Muscle of leg (tissue), 11 donors: ENCODE data around the gene PLEKHA7. TPM values are rescaled to one million over a fixed set of nuclear protein-coding genes. Genes with fewer than 3 reads are reported as not detected.

ENCODE experiments used
- DNase-seq: peaks from one replicate; pipeline ENCODE4 v3.0.0; 2013
- H3K27ac ChIP-seq: one replicate; pipeline ENCODE4 v1.5.1; 2013; ENCODE audit warnings: mild to moderate bottlenecking, low read length, control low read depth
- H3K27me3 ChIP-seq: one replicate; pipeline ENCODE4 v1.6.1; 2013; ENCODE audit warnings: low read length; ENCODE audit not compliant: control insufficient read depth, insufficient read depth
- H3K36me3 ChIP-seq: one replicate; pipeline ENCODE4 v1.6.1; 2013; ENCODE audit warnings: low read length; ENCODE audit not compliant: control insufficient read depth, insufficient read depth
- H3K4me1 ChIP-seq: one replicate; pipeline ENCODE4 v1.6.1; 2013; ENCODE audit warnings: low read length; ENCODE audit not compliant: control insufficient read depth, insufficient read depth
- H3K4me3 ChIP-seq: one replicate; pipeline ENCODE4 v1.5.1; 2013; ENCODE audit warnings: low read length, control low read depth
- H3K9me3 ChIP-seq: replicated peaks from 2 replicates; pipeline ENCODE4 v1.6.1; 2013; ENCODE audit warnings: low read depth, low read length; ENCODE audit not compliant: control insufficient read depth
- WGBS: methylation state at CpG from one replicate; pipeline ENCODE4 v1.1.5; 2013; ENCODE audit warnings: missing lambda C conversion rate; ENCODE audit not compliant: insufficient coverage; 5-methylcytosine and 5-hydroxymethylcytosine counted together
- polyA plus RNA-seq, 8 donors: library from polyadenylated mRNA; unstranded; fragments of 120-200 nt; gene quantifications; one replicate each; pipeline versions ENCODE4 v1.2.1 to v1.2.3, GENCODE V29; 2013; ENCODE audit warnings: inconsistent platforms in 1 of 8, low replicate concordance in 1 of 8; ENCODE audit not compliant: insufficient read length in 8 of 8, insufficient read depth in 1 of 8
- total RNA-seq: library from RNA; stranded (reverse); fragments of 120-200 nt; gene quantifications from one replicate; pipeline ENCODE4 v1.2.4, GENCODE V29; 2013

PLEKHA7 gene
- total and polyA plus RNA-seq, 9 donors = 2.6 to 7.8 (median 4.2) TPM

DNA sequence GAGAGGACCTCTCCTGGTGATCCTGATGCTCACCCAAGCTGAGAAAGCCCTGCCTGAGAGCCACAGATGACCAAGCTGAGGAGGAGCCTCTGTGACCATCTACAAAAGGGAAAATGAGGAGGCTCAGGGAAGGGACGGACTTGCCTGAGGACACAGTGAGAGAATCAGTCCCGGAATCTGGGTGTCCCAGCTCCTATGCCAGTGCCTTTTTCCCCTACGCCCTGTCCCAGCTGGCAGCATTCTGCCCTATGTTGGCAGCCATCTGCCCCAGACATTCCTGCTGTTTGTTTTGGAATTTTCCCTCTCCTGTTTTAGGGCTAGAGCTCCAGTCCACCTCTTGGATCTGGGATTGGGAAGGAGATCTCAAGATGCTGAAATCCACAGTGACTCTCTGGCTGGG is 221.2 kb downstream of the PLEKHA7 start:
- Histone ChIP-seq H3K9me3 (no peaks in the 10 kb centered on the region), H3K27me3 (no peaks in the 10 kb centered on the region), H3K4me1 (peaks cover 33% of the 10 kb centered on the region), H3K4me3 (no peak overlapping the region), H3K36me3 (no peaks in the 10 kb centered on the region), H3K27ac (no peak overlapping the region)
- WGBS = 82% methylated on average over 3 of the region's 3 CpGs
- DNase-seq = no peak

DNA sequence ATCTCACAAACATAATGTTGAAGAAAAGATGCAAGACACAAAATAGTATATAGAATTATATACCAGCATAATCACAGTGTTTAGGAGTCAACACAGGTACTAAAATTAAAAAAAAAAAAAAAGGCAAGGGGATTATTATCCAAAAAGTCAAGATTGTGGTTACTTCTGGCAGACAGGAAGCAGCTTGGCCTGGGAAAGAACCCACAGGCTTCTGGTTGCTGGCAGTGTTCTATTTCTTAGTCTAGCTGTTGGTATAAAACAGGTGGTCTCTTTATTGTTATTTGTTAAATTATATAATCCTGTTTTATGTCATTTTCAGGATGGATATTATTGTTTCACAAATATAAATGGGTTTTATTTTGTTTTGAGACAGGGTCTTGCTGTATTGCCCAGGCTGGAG is 221.8 kb downstream of the PLEKHA7 start:
- Histone ChIP-seq H3K27ac (no peak overlapping the region), H3K4me3 (no peak overlapping the region), H3K4me1 (peaks cover 33% of the 10 kb centered on the region), H3K36me3 (no peaks in the 10 kb centered on the region), H3K27me3 (no peaks in the 10 kb centered on the region), H3K9me3 (no peaks in the 10 kb centered on the region)
- DNase-seq = no peak

DNA sequence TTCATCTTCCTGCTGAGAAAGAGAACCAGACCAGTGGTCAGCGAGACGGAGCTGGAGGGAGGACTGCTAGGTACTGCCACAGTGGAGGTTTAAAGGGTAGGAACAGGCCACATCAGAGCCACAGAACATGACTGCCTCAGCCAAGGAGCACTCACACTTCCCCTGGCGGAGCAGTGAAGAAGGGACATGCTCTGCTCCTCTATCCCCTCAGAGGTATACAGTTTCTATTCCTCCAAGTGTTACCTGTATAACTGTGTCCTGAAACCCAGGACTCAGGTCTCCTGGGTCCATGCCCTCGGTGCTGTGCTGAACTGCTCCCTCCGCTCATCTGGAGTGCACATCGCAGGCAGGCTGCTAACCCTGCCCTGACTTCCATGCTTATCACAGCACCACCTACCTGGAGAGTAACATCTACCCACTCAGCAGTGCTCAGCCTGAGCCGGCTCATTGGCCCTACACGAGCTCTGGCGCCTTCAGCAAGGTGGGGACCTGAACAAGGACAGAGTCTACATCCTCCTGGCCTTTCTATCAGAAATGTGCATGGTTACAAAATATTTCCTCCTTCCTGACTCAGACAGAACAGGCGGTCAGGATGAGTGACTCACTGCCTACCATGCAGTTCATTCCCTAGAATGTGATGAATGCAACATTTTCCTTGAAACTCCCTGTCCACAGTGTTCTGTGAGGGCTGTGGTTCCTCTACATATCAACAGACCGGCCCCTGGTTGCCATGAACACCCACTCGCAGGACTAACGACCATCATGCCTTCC is 222.8 kb downstream of the PLEKHA7 start:
- no peak overlapping the region for H3K27ac ChIP-seq
- no peaks in the 10 kb centered on the region for H3K36me3 ChIP-seq
- WGBS = 66% methylated on average over 9 of the region's 13 CpGs
- no peaks in the 10 kb centered on the region for H3K27me3 ChIP-seq
- DNase-seq = peak; percentile 67
- H3K4me3 ChIP-seq = no peak overlapping the region
- H3K4me1 ChIP-seq = peaks cover 33% of the 10 kb centered on the region
- no peaks in the 10 kb centered on the region for H3K9me3 ChIP-seq

GRCh38 chr11:16790486-16791190 is 223.6 kb downstream of the PLEKHA7 start:
- no peak for DNase-seq
- Histone ChIP-seq H3K4me1 (peaks cover 33% of the 10 kb centered on the region), H3K27ac (no peak overlapping the region), H3K36me3 (no peaks in the 10 kb centered on the region), H3K27me3 (no peaks in the 10 kb centered on the region), H3K4me3 (no peak overlapping the region), H3K9me3 (no peaks in the 10 kb centered on the region)
- 70% methylated on average over 16 of the region's 16 CpGs for WGBS

DNA sequence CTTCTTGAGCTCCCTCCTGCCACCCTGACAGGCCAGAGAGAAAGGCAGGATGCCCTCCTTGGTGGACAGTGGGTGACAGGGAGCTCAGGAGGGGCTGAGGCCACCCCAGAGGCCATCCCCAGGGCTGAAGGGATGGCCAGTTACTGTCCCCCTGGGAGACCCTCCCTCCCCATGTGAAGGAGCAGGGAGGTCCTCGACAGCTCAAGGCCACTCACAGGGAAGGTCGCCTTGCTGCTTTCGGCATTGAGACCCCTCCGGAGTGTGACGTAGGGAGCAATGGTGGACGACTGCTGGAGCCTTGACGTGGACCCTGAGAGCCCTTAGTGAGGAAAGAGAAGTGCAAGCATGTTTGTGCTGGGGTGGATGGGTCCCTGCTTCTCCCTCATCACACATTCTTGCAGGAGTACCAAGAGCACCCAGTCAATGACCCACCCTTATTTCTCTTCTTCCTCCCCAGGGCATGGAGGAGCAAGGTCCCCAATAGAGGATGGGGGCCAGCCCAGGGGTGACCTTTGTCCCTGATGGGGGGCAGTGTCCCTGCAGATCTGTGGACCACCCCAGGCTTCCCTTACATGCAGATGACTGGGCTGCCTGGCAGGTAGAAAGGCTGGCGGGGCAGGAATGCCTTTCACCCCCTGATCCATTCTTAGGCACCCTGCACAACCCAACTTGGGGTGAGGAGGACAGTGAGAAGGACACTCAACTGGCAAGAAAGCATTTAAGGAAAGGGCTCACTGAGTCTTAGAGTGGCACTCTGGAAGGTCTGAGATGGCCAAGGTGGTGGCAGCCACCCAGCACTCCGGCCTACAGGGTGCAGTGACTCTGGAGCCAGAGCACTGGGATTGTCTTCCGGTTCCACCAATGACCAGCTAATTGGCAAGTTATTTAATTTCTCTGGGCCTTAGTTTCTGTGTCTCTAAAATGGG is 224.4 kb downstream of the PLEKHA7 start:
- no peak overlapping the region for H3K27ac ChIP-seq
- H3K4me1 ChIP-seq = peaks cover 33% of the 10 kb centered on the region
- H3K36me3 ChIP-seq = no peaks in the 10 kb centered on the region
- 99% methylated on average over 6 of the region's 10 CpGs for WGBS
- no peaks in the 10 kb centered on the region for H3K27me3 ChIP-seq
- H3K9me3 ChIP-seq = no peaks in the 10 kb centered on the region
- no peak for DNase-seq
- H3K4me3 ChIP-seq = no peak overlapping the region

GRCh38 chr11:16789063-16789420 is 225.2 kb downstream of the PLEKHA7 start:
- H3K36me3 ChIP-seq = no peaks in the 10 kb centered on the region
- 84% methylated on average over 9 of the region's 13 CpGs for WGBS
- no peaks in the 10 kb centered on the region for H3K27me3 ChIP-seq
- no peak overlapping the region for H3K27ac ChIP-seq
- no peaks in the 10 kb centered on the region for H3K9me3 ChIP-seq
- DNase-seq = no peak
- H3K4me3 ChIP-seq = no peak overlapping the region
- H3K4me1 ChIP-seq = peaks cover 33% of the 10 kb centered on the region

GRCh38 chr11:16788141-16789062 is 225.8 kb downstream of the PLEKHA7 start:
- no peak overlapping the region for H3K27ac ChIP-seq
- H3K36me3 ChIP-seq = no peaks in the 10 kb centered on the region
- H3K4me1 ChIP-seq = peaks cover 30% of the 10 kb centered on the region
- WGBS = 56% methylated on average over 16 of the region's 17 CpGs
- peak; percentile 57 for DNase-seq
- no peaks in the 10 kb centered on the region for H3K27me3 ChIP-seq
- H3K9me3 ChIP-seq = no peaks in the 10 kb centered on the region
- no peak overlapping the region for H3K4me3 ChIP-seq

DNA sequence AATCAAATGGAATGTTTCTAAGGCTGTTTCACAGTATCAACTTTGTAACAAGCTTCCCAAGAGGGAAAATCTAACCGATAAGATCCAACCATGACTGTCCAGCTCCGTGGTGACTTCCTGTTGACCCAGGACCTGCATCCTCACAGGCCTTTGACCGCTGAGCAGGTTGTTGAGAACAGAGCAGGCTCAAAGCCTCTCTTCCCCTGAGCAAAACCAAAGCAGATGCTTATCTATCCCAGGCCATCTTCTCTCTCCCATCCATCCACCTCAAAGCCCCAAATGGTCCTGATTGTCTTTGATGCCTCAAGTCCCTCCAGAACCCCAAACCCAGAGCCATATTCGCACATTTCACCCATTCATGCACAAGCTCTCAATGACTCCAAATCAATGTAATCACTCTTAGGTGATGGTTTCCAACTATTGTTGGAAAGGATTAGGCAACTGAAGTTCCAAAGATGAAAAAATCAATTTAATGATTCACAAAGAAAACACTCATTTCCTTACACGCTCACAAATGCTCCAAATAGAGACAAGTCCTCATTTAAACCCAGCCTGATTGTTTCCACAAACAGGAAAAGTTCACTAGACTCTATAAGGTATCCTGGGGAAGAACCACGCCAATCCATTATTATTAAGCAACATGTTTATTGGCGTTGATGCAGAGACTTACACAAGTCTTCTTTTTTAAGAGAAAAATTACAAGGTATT is 227.0 kb downstream of the PLEKHA7 start:
- peaks cover 28% of the 10 kb centered on the region for H3K4me1 ChIP-seq
- no peaks in the 10 kb centered on the region for H3K9me3 ChIP-seq
- 69% methylated on average over 4 of the region's 7 CpGs for WGBS
- no peak overlapping the region for H3K27ac ChIP-seq
- H3K27me3 ChIP-seq = no peaks in the 10 kb centered on the region
- DNase-seq = no peak
- no peak overlapping the region for H3K4me3 ChIP-seq
- H3K36me3 ChIP-seq = no peaks in the 10 kb centered on the region

GRCh38 chr11:16786131-16786530 is 228.1 kb downstream of the PLEKHA7 start:
- 96% methylated on average over 6 of the region's 6 CpGs for WGBS
- H3K27me3 ChIP-seq = no peaks in the 10 kb centered on the region
- H3K4me3 ChIP-seq = no peak overlapping the region
- H3K27ac ChIP-seq = no peak overlapping the region
- no peaks in the 10 kb centered on the region for H3K36me3 ChIP-seq
- no peak for DNase-seq
- no peaks in the 10 kb centered on the region for H3K9me3 ChIP-seq
- H3K4me1 ChIP-seq = peaks cover 26% of the 10 kb centered on the region
